OCI-LY1 (cell line): ENCODE measurements around the gene CLPTM1L.

Experiments
- CTCF ChIP-seq: fragments of 200-600 bp; sonication (generic), shearing (Covaris generic); IDR thresholded peaks from 2 replicates; pipeline ENCODE4 v1.5.1; 2017; ENCODE audit warnings: mild to moderate bottlenecking, antibody characterized with exemption, low read length, moderate library complexity, mixed read lengths
- EZH2 ChIP-seq: fragments of 200-600 bp; sonication (generic), shearing (Covaris generic); IDR thresholded peaks from 2 replicates; pipeline ENCODE4 v1.8.0; 2017; ENCODE audit warnings: borderline replicate concordance, mixed run types, mild to moderate bottlenecking, antibody characterized with exemption, low read length, moderate library complexity, mixed read lengths

- no peak for TF ChIP-seq CTCF
- TF ChIP-seq EZH2: no peak
These were observed 25.3 kb downstream of the CLPTM1L start for GRCh38 chr5:1319436-1320256.
